HepG2 (cell line): Measurements from ENCODE around the gene CCDC183. TPM values are rescaled to one million over a fixed set of nuclear protein-coding genes. Genes with fewer than 3 reads are reported as not detected.
A peak's percentile ranks its signal among the peaks of the same experiment; 100 is the strongest.

Experiments
- FOXA3 ChIP-seq: IDR thresholded peaks from 2 replicates; pipeline ENCODE4 v1.6.1; 2016; ENCODE audit warnings: missing genetic modification reagents, missing compliant biosample characterization
- HNRNPH1 ChIP-seq: fragments of 200-400 bp; formaldehyde crosslinking; optimal IDR thresholded peaks from 2 replicates; pipeline ENCODE3; 2017; ENCODE audit warnings: mild to moderate bottlenecking, low read depth, low read length
- JUND ChIP-seq: sonication (generic); formaldehyde crosslinking; IDR thresholded peaks from 2 replicates; pipeline ENCODE4 v1.8.0; 2022; ENCODE audit warnings: mild to moderate bottlenecking, missing genetic modification reagents
- MAF1 ChIP-seq: sonication (generic); formaldehyde crosslinking; IDR thresholded peaks from 2 replicates; pipeline ENCODE4 v1.5.0; 2020; ENCODE audit warnings: missing genetic modification reagents, borderline replicate concordance
- NR2F6 ChIP-seq, 2 experiments: IDR thresholded peaks; 2 replicates each; pipeline ENCODE4 v1.6.1; 2016; ENCODE audit warnings: antibody characterized with exemption in 1 of 2, mild to moderate bottlenecking in 1 of 2
- PCBP2 ChIP-seq: fragments of 200-400 bp; formaldehyde crosslinking; optimal IDR thresholded peaks from 2 replicates; pipeline ENCODE3; 2018; ENCODE audit warnings: low read length, low read depth; ENCODE audit not compliant: poor library complexity, severe bottlenecking
- PRMT3 ChIP-seq: sonication (generic); formaldehyde crosslinking; IDR thresholded peaks from 2 replicates; pipeline ENCODE4 v1.8.1; 2022; ENCODE audit warnings: low read depth, mild to moderate bottlenecking, moderate library complexity, missing genetic modification reagents, borderline replicate concordance
- RBM39 ChIP-seq: fragments of 200-400 bp; formaldehyde crosslinking; IDR thresholded peaks from one replicate; pipeline ENCODE4 v1.6.1; 2018; ENCODE audit warnings: antibody characterized with exemption, mild to moderate bottlenecking, low read depth, low read length; ENCODE audit not compliant: poor library complexity, severe bottlenecking
- SKI ChIP-seq: fragments of 450-650 bp; IDR thresholded peaks from one replicate; pipeline ENCODE4 v1.6.1; 2018; ENCODE audit warnings: mild to moderate bottlenecking; ENCODE audit not compliant: partially characterized antibody
- TAF1 ChIP-seq: sonication (generic); formaldehyde crosslinking; IDR thresholded peaks from 2 replicates; pipeline ENCODE4 v1.4.0; 2020; ENCODE audit warnings: missing genetic modification reagents
- U2AF1 ChIP-seq: fragments of 200-400 bp; formaldehyde crosslinking; optimal IDR thresholded peaks from 2 replicates; pipeline ENCODE3; 2017; ENCODE audit warnings: mild to moderate bottlenecking, low read depth, low read length
- ZNF30 ChIP-seq: sonication (generic); formaldehyde crosslinking; IDR thresholded peaks from 2 replicates; pipeline ENCODE4 v1.5.0; 2020; ENCODE audit warnings: mild to moderate bottlenecking, missing genetic modification reagents
- ZNF746 ChIP-seq: sonication (generic); formaldehyde crosslinking; IDR thresholded peaks from 2 replicates; pipeline ENCODE4 v1.8.0; 2022; ENCODE audit warnings: mild to moderate bottlenecking, missing genetic modification reagents
- ZNF891 ChIP-seq: sonication (generic); formaldehyde crosslinking; IDR thresholded peaks from 2 replicates; pipeline ENCODE4 v1.5.0; 2020; ENCODE audit warnings: mild to moderate bottlenecking, missing genetic modification reagents
- polyA plus RNA-seq, 8 experiments: library from polyadenylated mRNA; depleted of rRNA in 3 of 8; stranded (reverse) in 7 of 8; unstranded in 1 of 8; fragments of >200 nt; fragmentation: Illumina TruSeq in 4 of 8; extraction: Trizol in 4 of 8; gene quantifications; 2 replicates each; pipeline versions ENCODE4 v1.2.1 to v1.2.3, GENCODE V29; 2011 to 2016; ENCODE audit warnings: low read depth in 4 of 8, missing spikeins in 1 of 8, mixed read lengths in 1 of 8; ENCODE audit not compliant: insufficient read depth in 1 of 8
- total RNA-seq, 5 experiments: library from RNA; depleted of rRNA; stranded (reverse); fragments of >200 nt; fragmentation: Illumina TruSeq; extraction: Trizol; gene quantifications; 2 replicates each; pipeline ENCODE4 v1.2.3, GENCODE V29; 2016; ENCODE audit warnings: low read depth in 1 of 5
- TF ChIP-seq, protein P1 (sequence below): sonication (generic); formaldehyde crosslinking; IDR thresholded peaks from 2 replicates; pipeline ENCODE4 v1.4.0; 2020; ENCODE audit warnings: missing genetic modification reagents, mild to moderate bottlenecking, borderline replicate concordance
- TF ChIP-seq, protein P2 (sequence below): sonication (generic); formaldehyde crosslinking; IDR thresholded peaks from 2 replicates; pipeline ENCODE4 v1.4.0; 2020; ENCODE audit warnings: missing genetic modification reagents
- TF ChIP-seq, protein P3 (sequence below): IDR thresholded peaks from 2 replicates; pipeline ENCODE4 v1.6.1; 2018; ENCODE audit warnings: missing genetic modification reagents, mild to moderate bottlenecking, missing compliant biosample characterization
- TF ChIP-seq, protein P4 (sequence below): sonication (generic); formaldehyde crosslinking; IDR thresholded peaks from 2 replicates; pipeline ENCODE4 v1.5.0; 2020; ENCODE audit warnings: mild to moderate bottlenecking, missing genetic modification reagents
- TF ChIP-seq, protein P5 (sequence below): sonication (generic); formaldehyde crosslinking; IDR thresholded peaks from 2 replicates; pipeline ENCODE4 v1.5.1; 2020; ENCODE audit warnings: missing genetic modification reagents, mild to moderate bottlenecking, borderline replicate concordance

CCDC183 gene
- total and polyA plus RNA-seq, 2 of the 13 experiments (the other 11 are each of a cell fraction or from before 2014, with no cell fraction given) = 5.0 to 66.4 TPM

DNA sequence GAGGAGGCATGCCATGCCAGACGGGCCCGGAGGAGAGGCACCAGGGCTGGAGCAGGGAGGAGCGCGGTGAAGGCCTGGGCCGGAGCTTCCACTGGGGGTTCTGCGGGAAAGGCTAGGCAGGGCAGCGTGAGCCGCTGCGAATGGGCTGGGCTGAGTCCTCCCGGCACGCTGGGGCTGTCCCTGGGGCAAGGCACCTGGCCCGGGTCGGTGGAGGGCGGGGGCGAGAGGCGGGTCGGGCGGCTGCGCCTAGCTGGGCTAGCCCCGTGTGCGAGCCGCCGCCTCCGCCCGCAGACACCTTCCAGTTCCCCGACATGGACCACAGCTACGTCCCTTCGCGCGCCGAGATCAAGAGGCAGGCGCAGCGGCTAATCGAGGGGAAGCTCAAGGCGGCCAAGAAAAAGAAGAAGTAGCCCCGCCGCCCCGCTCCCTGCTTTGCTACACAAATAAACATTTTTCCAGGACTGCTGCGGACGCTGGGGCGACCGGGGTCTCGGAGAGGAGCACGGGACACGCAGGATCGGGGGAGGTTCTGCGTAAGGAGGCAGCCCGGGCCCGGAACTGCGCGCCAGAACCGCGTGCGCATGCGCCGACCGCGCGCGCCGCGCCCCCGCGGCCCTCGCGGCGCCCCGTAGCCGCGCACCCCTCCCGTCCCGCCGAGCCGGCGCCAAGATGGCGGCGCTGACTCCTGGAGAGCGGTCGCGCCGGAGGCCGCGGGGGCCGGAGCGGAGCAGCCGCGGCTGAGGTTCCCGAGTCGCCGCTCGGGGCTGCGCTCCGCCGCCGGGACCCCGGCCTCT, 11.3 kb downstream of the CCDC183 start, which contains the start of gene RABL6 (continued):
- TF ChIP-seq, protein P1, sequence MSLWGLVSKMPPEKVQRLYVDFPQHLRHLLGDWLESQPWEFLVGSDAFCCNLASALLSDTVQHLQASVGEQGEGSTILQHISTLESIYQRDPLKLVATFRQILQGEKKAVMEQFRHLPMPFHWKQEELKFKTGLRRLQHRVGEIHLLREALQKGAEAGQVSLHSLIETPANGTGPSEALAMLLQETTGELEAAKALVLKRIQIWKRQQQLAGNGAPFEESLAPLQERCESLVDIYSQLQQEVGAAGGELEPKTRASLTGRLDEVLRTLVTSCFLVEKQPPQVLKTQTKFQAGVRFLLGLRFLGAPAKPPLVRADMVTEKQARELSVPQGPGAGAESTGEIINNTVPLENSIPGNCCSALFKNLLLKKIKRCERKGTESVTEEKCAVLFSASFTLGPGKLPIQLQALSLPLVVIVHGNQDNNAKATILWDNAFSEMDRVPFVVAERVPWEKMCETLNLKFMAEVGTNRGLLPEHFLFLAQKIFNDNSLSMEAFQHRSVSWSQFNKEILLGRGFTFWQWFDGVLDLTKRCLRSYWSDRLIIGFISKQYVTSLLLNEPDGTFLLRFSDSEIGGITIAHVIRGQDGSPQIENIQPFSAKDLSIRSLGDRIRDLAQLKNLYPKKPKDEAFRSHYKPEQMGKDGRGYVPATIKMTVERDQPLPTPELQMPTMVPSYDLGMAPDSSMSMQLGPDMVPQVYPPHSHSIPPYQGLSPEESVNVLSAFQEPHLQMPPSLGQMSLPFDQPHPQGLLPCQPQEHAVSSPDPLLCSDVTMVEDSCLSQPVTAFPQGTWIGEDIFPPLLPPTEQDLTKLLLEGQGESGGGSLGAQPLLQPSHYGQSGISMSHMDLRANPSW = no peak
- peak; percentile 72 for TF ChIP-seq RBM39
- no peak; the same call in 1 of the 2 replicates for TF ChIP-seq ZNF891 (CRISPR knock-in tag)
- peak; percentile 29 for TF ChIP-seq SKI
- TF ChIP-seq ZNF30 (CRISPR knock-in tag) = no peak
- TF ChIP-seq, protein P2, sequence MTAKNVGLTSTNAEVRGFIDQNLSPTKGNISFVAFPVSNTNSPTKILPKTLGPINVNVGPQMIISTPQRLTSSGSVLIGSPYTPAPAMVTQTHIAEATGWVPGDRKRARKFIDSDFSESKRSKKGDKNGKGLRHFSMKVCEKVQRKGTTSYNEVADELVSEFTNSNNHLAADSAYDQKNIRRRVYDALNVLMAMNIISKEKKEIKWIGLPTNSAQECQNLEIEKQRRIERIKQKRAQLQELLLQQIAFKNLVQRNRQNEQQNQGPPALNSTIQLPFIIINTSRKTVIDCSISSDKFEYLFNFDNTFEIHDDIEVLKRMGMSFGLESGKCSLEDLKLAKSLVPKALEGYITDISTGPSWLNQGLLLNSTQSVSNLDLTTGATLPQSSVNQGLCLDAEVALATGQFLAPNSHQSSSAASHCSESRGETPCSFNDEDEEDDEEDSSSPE (CRISPR knock-in tag) = 0 out of 2 replicates have a peak, but pooled peaks have one; percentile 32
- TF ChIP-seq JUND (CRISPR knock-in tag) = no peak
- TF ChIP-seq, protein P3, sequence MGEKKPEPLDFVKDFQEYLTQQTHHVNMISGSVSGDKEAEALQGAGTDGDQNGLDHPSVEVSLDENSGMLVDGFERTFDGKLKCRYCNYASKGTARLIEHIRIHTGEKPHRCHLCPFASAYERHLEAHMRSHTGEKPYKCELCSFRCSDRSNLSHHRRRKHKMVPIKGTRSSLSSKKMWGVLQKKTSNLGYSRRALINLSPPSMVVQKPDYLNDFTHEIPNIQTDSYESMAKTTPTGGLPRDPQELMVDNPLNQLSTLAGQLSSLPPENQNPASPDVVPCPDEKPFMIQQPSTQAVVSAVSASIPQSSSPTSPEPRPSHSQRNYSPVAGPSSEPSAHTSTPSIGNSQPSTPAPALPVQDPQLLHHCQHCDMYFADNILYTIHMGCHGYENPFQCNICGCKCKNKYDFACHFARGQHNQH (CRISPR knock-in tag) = 0 out of 2 replicates have a peak, but pooled peaks have one; percentile 14
- TF ChIP-seq NR2F6 (IDR thresholded peaks at IDR 0.05) = no peak
- TF ChIP-seq NR2F6 (CRISPR knock-in tag; IDR thresholded peaks at IDR 0.05) = no peak
- no peak for TF ChIP-seq MAF1 (CRISPR knock-in tag)
- TF ChIP-seq, protein P4, sequence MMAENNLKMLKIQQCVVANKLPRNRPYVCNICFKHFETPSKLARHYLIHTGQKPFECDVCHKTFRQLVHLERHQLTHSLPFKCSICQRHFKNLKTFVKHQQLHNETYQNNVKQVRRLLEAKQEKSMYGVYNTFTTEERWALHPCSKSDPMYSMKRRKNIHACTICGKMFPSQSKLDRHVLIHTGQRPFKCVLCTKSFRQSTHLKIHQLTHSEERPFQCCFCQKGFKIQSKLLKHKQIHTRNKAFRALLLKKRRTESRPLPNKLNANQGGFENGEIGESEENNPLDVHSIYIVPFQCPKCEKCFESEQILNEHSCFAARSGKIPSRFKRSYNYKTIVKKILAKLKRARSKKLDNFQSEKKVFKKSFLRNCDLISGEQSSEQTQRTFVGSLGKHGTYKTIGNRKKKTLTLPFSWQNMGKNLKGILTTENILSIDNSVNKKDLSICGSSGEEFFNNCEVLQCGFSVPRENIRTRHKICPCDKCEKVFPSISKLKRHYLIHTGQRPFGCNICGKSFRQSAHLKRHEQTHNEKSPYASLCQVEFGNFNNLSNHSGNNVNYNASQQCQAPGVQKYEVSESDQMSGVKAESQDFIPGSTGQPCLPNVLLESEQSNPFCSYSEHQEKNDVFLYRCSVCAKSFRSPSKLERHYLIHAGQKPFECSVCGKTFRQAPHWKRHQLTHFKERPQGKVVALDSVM = no peak
- 0 out of 2 replicates have a peak, but pooled peaks have one; percentile 3 for TF ChIP-seq FOXA3 (CRISPR knock-in tag)
- no peak for TF ChIP-seq PCBP2
- TF ChIP-seq HNRNPH1 = no peak
- TF ChIP-seq PRMT3 (CRISPR knock-in tag) = no peak
- TF ChIP-seq ZNF746 (CRISPR knock-in tag) = no peak
- TF ChIP-seq, protein P5, sequence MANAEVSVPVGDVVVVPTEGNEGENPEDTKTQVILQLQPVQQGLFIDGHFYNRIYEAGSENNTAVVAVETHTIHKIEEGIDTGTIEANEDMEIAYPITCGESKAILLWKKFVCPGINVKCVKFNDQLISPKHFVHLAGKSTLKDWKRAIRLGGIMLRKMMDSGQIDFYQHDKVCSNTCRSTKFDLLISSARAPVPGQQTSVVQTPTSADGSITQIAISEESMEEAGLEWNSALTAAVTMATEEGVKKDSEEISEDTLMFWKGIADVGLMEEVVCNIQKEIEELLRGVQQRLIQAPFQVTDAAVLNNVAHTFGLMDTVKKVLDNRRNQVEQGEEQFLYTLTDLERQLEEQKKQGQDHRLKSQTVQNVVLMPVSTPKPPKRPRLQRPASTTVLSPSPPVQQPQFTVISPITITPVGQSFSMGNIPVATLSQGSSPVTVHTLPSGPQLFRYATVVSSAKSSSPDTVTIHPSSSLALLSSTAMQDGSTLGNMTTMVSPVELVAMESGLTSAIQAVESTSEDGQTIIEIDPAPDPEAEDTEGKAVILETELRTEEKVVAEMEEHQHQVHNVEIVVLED (CRISPR knock-in tag) = peak; percentile 51; the same call in 1 of the 2 replicates
- TF ChIP-seq U2AF1 = peak; percentile 73
- TF ChIP-seq TAF1 (CRISPR knock-in tag) = peak; percentile 60
